GM21447 (cell line): Measurements from ENCODE around the gene C19orf12.

Source experiments
- ATAC-seq: cut with Tn5 transposase; IDR thresholded peaks from one replicate; pipeline ENCODE4 v1.9.1; 2021; ENCODE audit not compliant: unreplicated experiment

Gene C19orf12

GRCh38 chr19:29714953-29715700 lies at the start of gene C19orf12:
TSS of gene C19orf12 (minus strand) at chr19:29715261. CDS start at chr19:29708413, 6,848 bp downstream.
- ATAC-seq, result peak; percentile 59

GRCh38 chr19:29764361-29764760 lies 49.3 kb upstream of the C19orf12 start:
- ATAC-seq, result no peak

- no peak for ATAC-seq
Measured at GRCh38 chr19:29763196-29763595, 48.1 kb upstream of the C19orf12 start.

GRCh38 chr19:29761575-29762232 lies 46.6 kb upstream of the C19orf12 start:
- ATAC-seq, result no peak

GRCh38 chr19:29760752-29761502 lies 45.9 kb upstream of the C19orf12 start:
- ATAC-seq, result no peak

- ATAC-seq, result no peak
Measured at GRCh38 chr19:29759359-29759758, 44.3 kb upstream of the C19orf12 start.

- no peak for ATAC-seq
Measured at GRCh38 chr19:29758863-29759262, 43.8 kb upstream of the C19orf12 start.

- no peak for ATAC-seq
Measured at GRCh38 chr19:29757551-29757950, 42.5 kb upstream of the C19orf12 start.

GRCh38 chr19:29753934-29754305 lies 38.9 kb upstream of the C19orf12 start:
- no peak for ATAC-seq

GRCh38 chr19:29753190-29753933 lies 38.3 kb upstream of the C19orf12 start:
- no peak for ATAC-seq

- ATAC-seq, result no peak
Measured at GRCh38 chr19:29752450-29753025, 37.5 kb upstream of the C19orf12 start.

- ATAC-seq, result no peak
Measured at GRCh38 chr19:29751932-29752331, 36.9 kb upstream of the C19orf12 start.

GRCh38 chr19:29750001-29750400 lies 34.9 kb upstream of the C19orf12 start:
- ATAC-seq, result no peak

- ATAC-seq, result no peak
Measured at GRCh38 chr19:29748996-29749849, 34.2 kb upstream of the C19orf12 start.

GRCh38 chr19:29745253-29745652 lies 30.2 kb upstream of the C19orf12 start:
- ATAC-seq, result no peak

GRCh38 chr19:29743681-29744080 lies 28.6 kb upstream of the C19orf12 start:
- no peak for ATAC-seq

GRCh38 chr19:29741776-29742175 lies 26.7 kb upstream of the C19orf12 start:
- ATAC-seq, result no peak

GRCh38 chr19:29741226-29741625 lies 26.2 kb upstream of the C19orf12 start:
- ATAC-seq, result no peak

GRCh38 chr19:29737461-29738000 lies 22.5 kb upstream of the C19orf12 start:
- no peak for ATAC-seq

- no peak for ATAC-seq
Measured at GRCh38 chr19:29735829-29736228, 20.8 kb upstream of the C19orf12 start.
